Measurements from ENCODE around the gene SMARCB1.
"Not testable (repeated sequence)": the region's sequence is repeated elsewhere in the genome, so short reads cannot be mapped to it uniquely, and the experiment has no call there.

The SMARCB1 gene

GRCh38 chr22:23844739-23845202, 58.0 kb downstream of the SMARCB1 start:
- DNase-seq (ENCODE audit: low spot score) (no peak), FAIRE-seq (no peak)

- DNase-seq (ENCODE audit: low spot score), result no peak
- no peak for FAIRE-seq
These were observed 58.7 kb downstream of the SMARCB1 start for GRCh38 chr22:23845265-23846080.

GRCh38 chr22:23846081-23846469, 59.3 kb downstream of the SMARCB1 start:
- FAIRE-seq, result no peak
- no peak for DNase-seq (ENCODE audit: low spot score)

- FAIRE-seq (no peak), DNase-seq (ENCODE audit: low spot score) (no peak)
These were observed 60.6 kb downstream of the SMARCB1 start for GRCh38 chr22:23847310-23847920.

- FAIRE-seq (no peak), DNase-seq (ENCODE audit: low spot score) (no peak)
These were observed 61.5 kb downstream of the SMARCB1 start for GRCh38 chr22:23847991-23848864.

GRCh38 chr22:23849009-23850006, 62.5 kb downstream of the SMARCB1 start:
- peak; percentile 51 for DNase-seq (ENCODE audit: low spot score)
- FAIRE-seq, result no peak

GRCh38 chr22:23850136-23850611, 63.4 kb downstream of the SMARCB1 start:
- DNase-seq (ENCODE audit: low spot score) (no peak), FAIRE-seq (no peak)

GRCh38 chr22:23856721-23857605, 70.2 kb downstream of the SMARCB1 start:
- peak; percentile 3 for DNase-seq (ENCODE audit: low spot score)
- FAIRE-seq, result no peak

GRCh38 chr22:23857606-23858483, 71.1 kb downstream of the SMARCB1 start, which contains the start of gene SLC2A11:
Gene SLC2A11 (plus strand): TSS chr22:23857875. CDS start chr22:23858000, 125 bp downstream.
- peak; percentile 40 for FAIRE-seq
- DNase-seq (ENCODE audit: low spot score), result peak; percentile 95

- DNase-seq (ENCODE audit: low spot score) (no peak), FAIRE-seq (no peak)
These were observed 71.7 kb downstream of the SMARCB1 start for GRCh38 chr22:23858484-23858815.

- no peak for DNase-seq (ENCODE audit: low spot score)
- no peak for FAIRE-seq
These were observed 72.4 kb downstream of the SMARCB1 start for GRCh38 chr22:23859201-23859600.

- not testable (repeated sequence) for FAIRE-seq; DNase-seq (ENCODE audit: low spot score)
These were observed 73.4 kb downstream of the SMARCB1 start for GRCh38 chr22:23860187-23860586.

- DNase-seq (ENCODE audit: low spot score) (peak; percentile 6), FAIRE-seq (no peak)
These were observed 75.3 kb downstream of the SMARCB1 start for GRCh38 chr22:23862103-23862502.

- DNase-seq (ENCODE audit: low spot score); FAIRE-seq: not testable (repeated sequence)
These were observed 77.9 kb downstream of the SMARCB1 start for GRCh38 chr22:23864499-23865154.

- DNase-seq (ENCODE audit: low spot score), result no peak
- FAIRE-seq, result no peak
These were observed 81.8 kb downstream of the SMARCB1 start for GRCh38 chr22:23868580-23868979.

GRCh38 chr22:23874871-23875270, 88.1 kb downstream of the SMARCB1 start:
- no peak for FAIRE-seq
- no peak for DNase-seq (ENCODE audit: low spot score)

- FAIRE-seq (no peak), DNase-seq (ENCODE audit: low spot score) (no peak)
These were observed 89.0 kb downstream of the SMARCB1 start for GRCh38 chr22:23875801-23876200.

GRCh38 chr22:23877566-23877965, 90.8 kb downstream of the SMARCB1 start:
- FAIRE-seq (no peak), DNase-seq (ENCODE audit: low spot score) (no peak)
